Smooth muscle cell (in vitro differentiated cells): Measurements from ENCODE around the gene TREH. TPM values are rescaled to one million over a fixed set of nuclear protein-coding genes. Genes with fewer than 3 reads are reported as not detected.

Experiments used
- DNase-seq: peaks from one replicate; lab custom pipeline; 2025; ENCODE audit not compliant: unreplicated experiment; lab: John Stamatoyannopoulos, UW
- H2AFZ ChIP-seq: fragments of 200-600 bp; sonication (generic); 2 replicates; pipeline ENCODE4 v1.6.0; 2016; ENCODE audit warnings: antibody characterized with exemption, low read depth, mild to moderate bottlenecking
- H3F3A ChIP-seq: fragments of 200-600 bp; sonication (generic); 2 replicates; pipeline ENCODE4 v1.6.0; 2017; ENCODE audit warnings: antibody characterized with exemption, low read depth
- H3K27ac ChIP-seq: fragments of 200-600 bp; sonication (generic); 2 replicates; pipeline ENCODE4 v1.5.1; 2016; ENCODE audit warnings: low read depth, mild to moderate bottlenecking
- H3K27me3 ChIP-seq: fragments of 200-600 bp; sonication (generic); 2 replicates; pipeline ENCODE4 v1.6.1; 2016; ENCODE audit warnings: low read depth, mild to moderate bottlenecking
- H3K36me3 ChIP-seq: fragments of 200-600 bp; sonication (generic); 2 replicates; pipeline ENCODE4 v1.5.1; 2016; ENCODE audit warnings: low read depth
- H3K4me1 ChIP-seq: fragments of 200-600 bp; sonication (generic); 2 replicates; pipeline ENCODE4 v1.5.1; 2016; ENCODE audit warnings: low read depth
- H3K4me2 ChIP-seq: fragments of 200-600 bp; sonication (generic); 2 replicates; pipeline ENCODE4 v1.6.0; 2016; ENCODE audit warnings: mild to moderate bottlenecking
- H3K4me3 ChIP-seq: fragments of 200-600 bp; sonication (generic); 2 replicates; pipeline ENCODE4 v1.5.1; 2016; ENCODE audit warnings: mild to moderate bottlenecking
- H3K79me2 ChIP-seq: fragments of 200-600 bp; sonication (generic); 2 replicates; pipeline ENCODE4 v1.6.0; 2016; ENCODE audit warnings: low read depth, mild to moderate bottlenecking
- H3K9ac ChIP-seq: fragments of 200-600 bp; sonication (generic); 2 replicates; pipeline ENCODE4 v1.6.0; 2016; ENCODE audit warnings: low read depth
- H3K9me3 ChIP-seq: fragments of 200-600 bp; sonication (generic); replicated peaks from 2 replicates; pipeline ENCODE4 v1.5.1; 2016; ENCODE audit warnings: low read depth
- H4K20me1 ChIP-seq: fragments of 200-600 bp; sonication (generic); 2 replicates; pipeline ENCODE4 v1.6.0; 2016; ENCODE audit warnings: low read depth
- CTCF ChIP-seq: fragments of 200-600 bp; sonication (generic); IDR thresholded peaks from 2 replicates; pipeline ENCODE4 v1.5.1; 2017; ENCODE audit warnings: borderline replicate concordance, mild to moderate bottlenecking, antibody characterized with exemption; ENCODE audit not compliant: insufficient read depth, poor library complexity, severe bottlenecking
- WGBS: methylation state at CpG from one replicate; pipeline ENCODE4 v1.1.7; 2016; ENCODE audit warnings: low lambda C conversion rate; 5-methylcytosine and 5-hydroxymethylcytosine counted together
- polyA plus RNA-seq: library from polyadenylated mRNA; unstranded; fragments of >200 nt; fragmentation: Nextera tagmentation; extraction: Ambion mirVana; gene quantifications from 2 replicates; pipeline ENCODE4 v1.2.1, GENCODE V29; 2016
- total RNA-seq: library from RNA; depleted of rRNA; stranded (reverse); fragments of >200 nt; gene quantifications from 2 replicates; pipeline ENCODE4 v1.2.3, GENCODE V29; 2014

TREH gene
- total and polyA plus RNA-seq, 2 experiments from 2014 or later = 0.49 TPM; not detected in 1

- no peak for TF ChIP-seq CTCF
- Histone ChIP-seq H3K36me3 (peaks cover 7% of the 10 kb centered on the region), H3K4me3 (no peak overlapping the region), H3K9ac (no peak overlapping the region), H4K20me1 (peaks cover 98% of the 10 kb centered on the region), H2AFZ (no peak overlapping the region), H3K27me3 (no peaks in the 10 kb centered on the region), H3K4me1 (no peaks in the 10 kb centered on the region), H3K9me3 (no peaks in the 10 kb centered on the region), H3K4me2 (no peak overlapping the region), H3K79me2 (no peaks in the 10 kb centered on the region), H3K27ac (no peak overlapping the region), H3F3A (no peaks in the 10 kb centered on the region)
- no peak for DNase-seq
- 98% methylated on average over 10 of the region's 10 CpGs for WGBS
Observed at GRCh38 chr11:118644496-118644895, 35.0 kb downstream of the TREH start.

GRCh38 chr11:118643995-118644345, 35.5 kb downstream of the TREH start:
- no peak for DNase-seq
- H3K9ac ChIP-seq = no peak overlapping the region
- H2AFZ ChIP-seq = no peak overlapping the region
- H3K4me3 ChIP-seq = no peak overlapping the region
- H3K79me2 ChIP-seq = no peaks in the 10 kb centered on the region
- H3K36me3 ChIP-seq = peaks cover 7% of the 10 kb centered on the region
- H3K27ac ChIP-seq = no peak overlapping the region
- no peaks in the 10 kb centered on the region for H3K4me1 ChIP-seq
- no peak for TF ChIP-seq CTCF
- no peak overlapping the region for H3K4me2 ChIP-seq
- 99% methylated on average over 7 of the region's 7 CpGs for WGBS
- no peaks in the 10 kb centered on the region for H3F3A ChIP-seq
- no peaks in the 10 kb centered on the region for H3K27me3 ChIP-seq
- H4K20me1 ChIP-seq = peaks cover 97% of the 10 kb centered on the region
- no peaks in the 10 kb centered on the region for H3K9me3 ChIP-seq

- Histone ChIP-seq H3K36me3 (peaks cover 7% of the 10 kb centered on the region), H3K4me1 (no peaks in the 10 kb centered on the region), H3K27me3 (no peaks in the 10 kb centered on the region), H3K9me3 (no peaks in the 10 kb centered on the region), H3K9ac (no peak overlapping the region), H3K79me2 (peaks cover under 1% of the 10 kb centered on the region), H3K27ac (no peak overlapping the region), H2AFZ (no peak overlapping the region), H3K4me2 (no peak overlapping the region), H3K4me3 (no peak overlapping the region), H4K20me1 (peaks cover 97% of the 10 kb centered on the region), H3F3A (no peaks in the 10 kb centered on the region)
- no peak for DNase-seq
- 82% methylated on average over 5 of the region's 11 CpGs for WGBS
- no peak for TF ChIP-seq CTCF
Observed at GRCh38 chr11:118643142-118643994, 36.1 kb downstream of the TREH start.
